GM19193 (cell line): ENCODE results near the gene ANKZF1.

Source experiments
- POLR2A ChIP-seq: IDR thresholded peaks from 4 replicates; pipeline ENCODE4 v1.6.1; 2011; ENCODE audit not compliant: insufficient read depth, insufficient read length; ENCODE audit errors: extremely low read depth

The ANKZF1 gene

DNA sequence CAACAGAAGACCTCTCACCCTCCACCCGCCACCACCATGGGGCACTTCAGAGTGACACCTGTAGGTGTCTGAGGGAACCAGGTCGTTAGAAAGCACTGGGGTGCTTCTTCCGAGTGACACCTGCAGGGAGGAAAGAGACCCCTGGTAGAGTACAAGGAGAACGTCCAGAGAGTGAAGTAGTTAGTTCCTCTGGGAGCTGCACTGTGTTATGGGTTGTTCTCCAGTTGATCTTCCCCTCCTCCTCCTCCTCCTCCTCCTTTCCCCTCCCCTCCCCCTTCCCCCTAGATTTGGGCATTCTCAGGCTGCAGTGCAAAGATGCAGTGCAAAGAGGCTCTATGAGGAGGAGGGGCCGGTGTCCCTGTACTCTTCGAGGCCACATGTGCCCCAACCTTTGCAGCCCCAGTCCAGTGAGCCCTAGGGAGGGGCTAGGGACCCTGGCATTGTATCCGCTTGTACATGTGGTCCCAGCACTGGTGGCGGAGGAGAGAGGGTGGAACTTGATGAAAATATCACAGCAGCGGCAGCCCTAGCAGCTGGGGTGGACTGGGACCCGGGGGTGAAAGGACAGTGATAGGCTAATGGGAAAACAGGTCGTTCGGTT, 50.4 kb downstream of the ANKZF1 start:
- TF ChIP-seq POLR2A: no peak

DNA sequence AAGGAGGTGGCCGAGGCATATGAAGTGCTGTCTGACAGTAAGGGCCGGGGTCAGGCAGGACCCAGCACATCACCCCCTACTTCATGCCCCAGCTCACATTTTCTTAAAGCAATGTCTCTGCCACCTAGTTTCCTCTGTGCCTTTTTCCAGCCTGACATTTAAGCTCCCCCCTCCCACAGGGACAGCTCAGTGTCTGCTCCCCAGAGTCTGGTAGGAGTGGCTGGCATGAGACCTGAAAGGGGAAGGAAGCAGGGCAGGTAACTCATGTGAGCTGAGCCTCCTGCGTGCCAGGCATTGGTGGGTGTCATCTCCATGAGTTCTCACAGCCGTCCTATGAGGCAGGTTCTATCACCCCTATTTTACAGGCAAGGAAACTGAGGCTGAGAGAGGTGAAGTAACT, 51.0 kb downstream of the ANKZF1 start:
- no peak for TF ChIP-seq POLR2A

DNA sequence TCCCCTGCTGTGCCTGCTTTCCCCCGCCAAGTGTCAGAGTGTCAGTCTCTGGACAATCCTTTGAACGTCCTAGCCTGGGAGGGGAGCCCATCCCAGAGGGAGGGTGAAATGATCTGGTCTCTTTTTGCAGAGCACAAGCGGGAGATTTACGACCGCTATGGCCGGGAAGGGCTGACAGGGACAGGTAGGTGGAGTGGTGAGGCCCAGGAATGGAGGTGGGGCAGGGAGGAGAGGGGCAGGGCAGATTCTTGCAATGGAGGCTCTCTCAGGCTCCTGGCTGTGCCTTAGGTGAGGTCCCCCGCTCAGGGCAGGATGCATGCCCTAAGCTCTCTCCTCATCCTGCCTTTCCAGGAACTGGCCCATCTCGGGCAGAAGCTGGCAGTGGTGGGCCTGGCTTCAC, 52.0 kb downstream of the ANKZF1 start:
- TF ChIP-seq POLR2A: no peak

DNA sequence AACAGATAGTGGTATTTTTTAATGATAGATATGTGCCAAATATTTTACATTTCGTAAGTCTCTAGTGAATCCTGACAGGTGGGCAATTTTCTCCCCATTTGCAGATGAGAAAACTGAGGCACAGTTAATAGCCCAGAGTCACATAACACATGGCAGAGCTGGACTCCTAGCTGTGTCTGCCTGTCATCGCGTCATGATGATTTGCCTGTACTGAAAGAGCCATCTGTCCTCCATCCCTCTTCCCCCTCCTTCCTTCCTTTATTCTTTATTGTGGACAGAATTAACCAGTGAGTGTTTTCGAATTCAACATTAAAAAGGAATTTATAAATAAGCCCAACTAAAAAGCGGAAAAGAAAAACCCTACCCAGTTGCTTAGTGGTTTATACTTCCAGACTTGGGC, 52.8 kb downstream of the ANKZF1 start:
- no peak for TF ChIP-seq POLR2A

DNA sequence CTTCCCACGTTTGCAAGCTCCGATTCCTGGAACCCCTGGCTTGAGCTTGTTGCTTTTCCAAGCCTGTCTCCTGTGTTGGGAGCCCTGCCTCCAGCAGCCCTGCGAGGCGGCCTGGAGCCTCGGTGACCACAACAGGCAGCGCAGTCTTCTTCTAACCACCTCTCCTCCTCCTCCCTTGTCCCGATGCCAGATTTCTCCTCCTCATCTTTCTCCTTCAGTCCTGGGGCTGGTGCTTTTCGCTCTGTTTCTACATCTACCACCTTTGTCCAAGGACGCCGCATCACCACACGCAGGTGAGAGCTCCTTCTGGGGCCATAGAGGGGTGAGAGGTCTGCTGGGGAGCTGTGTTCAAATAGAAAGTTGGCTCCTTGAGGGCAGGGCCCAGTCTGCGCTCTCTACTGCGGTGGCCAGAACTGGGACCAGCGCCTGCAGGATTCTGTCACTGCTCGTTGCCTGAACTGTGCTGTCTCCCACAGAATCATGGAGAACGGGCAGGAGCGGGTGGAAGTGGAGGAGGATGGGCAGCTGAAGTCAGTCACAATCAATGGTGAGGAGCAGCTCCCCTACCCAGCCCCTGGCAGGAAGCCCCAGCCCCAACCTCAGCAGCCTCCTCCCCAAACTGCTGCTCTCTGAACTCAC, 53.5 kb downstream of the ANKZF1 start:
- no peak for TF ChIP-seq POLR2A

DNA sequence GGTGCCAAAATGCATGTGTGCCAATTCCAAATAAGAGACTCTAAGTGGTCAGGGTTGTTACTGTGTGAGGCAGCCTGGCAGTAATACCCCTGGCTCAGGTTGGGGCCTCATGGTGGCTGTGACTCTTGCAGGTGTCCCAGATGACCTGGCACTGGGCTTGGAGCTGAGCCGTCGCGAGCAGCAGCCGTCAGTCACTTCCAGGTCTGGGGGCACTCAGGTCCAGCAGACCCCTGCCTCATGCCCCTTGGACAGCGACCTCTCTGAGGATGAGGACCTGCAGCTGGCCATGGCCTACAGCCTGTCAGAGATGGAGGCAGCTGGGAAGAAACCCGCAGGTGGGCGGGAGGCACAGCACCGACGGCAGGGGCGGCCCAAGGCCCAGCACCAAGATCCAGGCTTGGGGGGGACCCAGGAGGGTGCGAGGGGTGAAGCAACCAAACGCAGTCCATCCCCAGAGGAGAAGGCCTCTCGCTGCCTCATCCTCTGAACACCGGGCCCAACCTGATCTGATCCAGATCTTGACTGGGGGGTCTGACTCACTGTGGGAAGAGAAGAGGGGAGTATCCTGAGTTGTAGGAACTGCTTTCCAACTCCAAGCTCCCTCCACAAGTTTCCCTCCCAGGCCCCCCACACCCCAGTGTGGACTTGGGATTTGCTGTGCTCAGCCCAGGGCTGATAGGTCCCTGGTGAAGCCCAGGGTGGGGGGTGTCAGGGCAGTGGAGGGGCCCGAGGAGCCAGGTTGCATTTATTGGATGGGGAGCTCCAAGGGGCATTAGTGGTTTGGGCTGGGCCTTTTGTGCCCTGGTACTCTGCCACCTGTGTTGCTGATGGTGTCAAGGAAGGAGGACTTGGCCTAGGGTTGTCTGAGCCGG, 55.1 kb downstream of the ANKZF1 start:
- TF ChIP-seq POLR2A: no peak

DNA sequence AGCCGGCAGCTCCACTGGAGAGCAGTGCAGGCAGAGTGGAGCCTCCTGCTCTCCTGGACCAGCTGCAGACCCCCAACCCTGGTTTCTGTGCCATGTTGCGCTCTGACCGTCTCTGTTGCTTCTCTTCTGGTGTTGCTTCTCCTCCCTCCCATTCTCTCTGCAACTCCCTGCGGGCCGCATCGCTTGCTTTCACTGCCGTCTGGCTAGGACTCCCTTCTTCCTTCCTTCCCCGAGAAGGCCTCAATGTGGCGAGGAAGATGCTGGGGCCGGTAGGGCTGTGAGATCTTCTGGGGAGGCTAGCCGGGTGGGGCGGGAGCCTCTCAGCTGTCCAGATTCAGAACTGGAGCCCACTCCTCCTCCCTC, 55.7 kb downstream of the ANKZF1 start:
- no peak for TF ChIP-seq POLR2A

DNA sequence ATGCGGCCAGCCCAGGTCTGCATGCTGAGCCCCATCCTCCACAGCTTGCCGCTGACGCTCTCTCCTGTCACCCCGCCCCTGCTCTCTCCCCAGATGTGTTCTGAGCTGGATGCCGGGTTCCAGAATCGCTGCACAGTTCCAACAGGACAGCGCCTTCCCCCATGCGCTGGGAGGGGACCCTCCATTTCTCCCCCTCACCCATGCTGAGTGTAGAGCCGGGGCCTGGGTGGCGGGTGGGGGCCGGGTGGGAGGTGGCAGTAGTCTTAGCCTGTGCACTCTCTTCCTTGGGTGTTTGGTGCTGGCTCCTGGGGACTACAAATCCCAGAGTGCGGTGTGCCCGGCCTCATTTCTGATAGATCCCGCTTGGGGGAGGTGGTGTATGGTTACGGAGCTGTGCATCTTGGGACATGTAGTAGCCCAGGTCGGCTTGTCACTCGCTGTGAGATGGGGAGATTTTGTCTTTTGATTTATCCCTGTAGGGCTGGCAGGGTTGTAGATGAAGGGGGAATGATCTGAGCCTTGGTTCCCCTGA, 56.4 kb downstream of the ANKZF1 start:
- no peak for TF ChIP-seq POLR2A
